HL-60 (cell line): ENCODE results near the gene IMPA2.
"Not testable (repeated sequence)": the region's sequence is repeated elsewhere in the genome, so short reads cannot be mapped to it uniquely, and the experiment has no call there.

Experiments
- CTCF ChIP-seq: IDR thresholded peaks from one replicate; pipeline ENCODE4 v1.5.1; 2011; ENCODE audit warnings: low read length, control low read depth, inconsistent platforms; ENCODE audit not compliant: insufficient read depth
- POLR2AphosphoS5 ChIP-seq: IDR thresholded peaks from 2 replicates; pipeline ENCODE4 v1.6.1; 2012; ENCODE audit warnings: low read depth
- SPI1 ChIP-seq: IDR thresholded peaks from 2 replicates; pipeline ENCODE4 v1.6.1; 2012; ENCODE audit warnings: low read depth, mild to moderate bottlenecking, borderline replicate concordance

- not testable (repeated sequence) for TF ChIP-seq CTCF, POLR2AphosphoS5, SPI1
These were observed 10.5 kb upstream of the IMPA2 start for GRCh38 chr18:11970836-11971226.
